HG03520 (cell line): ENCODE measurements around the gene MED12.
"Not testable (repeated sequence)": the region's sequence is repeated elsewhere in the genome, so short reads cannot be mapped to it uniquely, and the experiment has no call there.

Source experiments
- ATAC-seq: cut with Tn5 transposase; IDR thresholded peaks from one replicate; pipeline ENCODE4 v1.9.1; 2021; ENCODE audit warnings: mild to moderate bottlenecking, moderate library complexity; ENCODE audit not compliant: unreplicated experiment

MED12 gene

DNA sequence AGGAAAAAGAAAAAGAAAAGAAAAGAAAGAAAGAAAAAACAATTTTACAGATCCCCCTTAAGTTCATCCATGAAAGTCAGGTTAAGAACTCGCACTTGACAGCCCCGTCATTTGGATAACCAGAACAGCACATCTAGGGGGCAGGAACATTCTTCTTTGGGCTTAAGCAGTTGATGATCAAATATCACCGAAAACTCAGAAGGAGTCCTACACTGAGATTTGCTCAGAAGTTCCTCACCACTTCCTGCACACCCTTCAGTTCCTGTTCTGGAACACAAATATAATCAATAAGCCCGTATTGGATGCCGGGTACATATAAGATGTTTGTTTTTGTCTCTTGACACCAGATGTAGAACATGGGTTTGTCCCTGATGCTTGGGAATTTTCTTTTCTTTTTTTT lies 40.9 kb downstream of the MED12 start:
- no peak for ATAC-seq

DNA sequence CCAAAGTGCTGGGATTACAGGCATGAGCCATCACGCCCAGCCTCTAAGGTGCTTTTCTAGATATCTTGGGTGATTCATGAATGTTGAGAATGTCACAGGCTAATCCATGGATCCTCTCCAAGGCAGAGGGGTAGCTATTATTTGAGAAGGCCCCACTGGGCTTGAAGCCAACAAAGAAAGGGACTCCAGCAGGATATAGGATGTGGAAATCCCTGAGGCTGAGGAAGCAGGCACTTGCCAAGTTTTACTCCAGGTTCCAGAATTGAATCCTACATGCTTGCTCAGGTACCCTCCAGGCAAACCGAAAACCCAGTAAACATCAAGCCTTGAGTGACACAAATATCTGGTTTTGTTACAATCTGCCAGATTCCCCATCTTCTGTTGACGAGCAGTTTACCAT lies 42.1 kb downstream of the MED12 start:
- ATAC-seq: no peak

DNA sequence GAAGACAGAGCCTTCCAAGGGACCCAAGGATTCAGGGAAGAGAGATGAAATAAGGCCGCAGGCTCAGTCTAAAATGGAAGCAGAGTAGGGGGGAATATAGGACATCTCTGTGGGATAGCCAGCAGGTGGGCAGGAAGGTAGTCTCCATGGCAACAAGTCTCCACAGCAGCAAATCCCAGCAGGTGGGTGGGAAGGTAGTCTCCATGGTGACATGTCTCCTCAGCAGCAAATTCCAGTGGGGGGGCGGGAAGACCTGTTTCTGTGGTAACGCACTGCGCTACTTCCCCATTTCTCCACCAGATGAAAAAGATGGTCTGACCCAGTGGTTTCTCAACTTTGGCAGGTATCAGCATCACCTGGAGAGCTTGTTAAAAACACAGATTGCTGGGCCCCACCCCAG lies 44.6 kb downstream of the MED12 start:
- ATAC-seq: no peak

DNA sequence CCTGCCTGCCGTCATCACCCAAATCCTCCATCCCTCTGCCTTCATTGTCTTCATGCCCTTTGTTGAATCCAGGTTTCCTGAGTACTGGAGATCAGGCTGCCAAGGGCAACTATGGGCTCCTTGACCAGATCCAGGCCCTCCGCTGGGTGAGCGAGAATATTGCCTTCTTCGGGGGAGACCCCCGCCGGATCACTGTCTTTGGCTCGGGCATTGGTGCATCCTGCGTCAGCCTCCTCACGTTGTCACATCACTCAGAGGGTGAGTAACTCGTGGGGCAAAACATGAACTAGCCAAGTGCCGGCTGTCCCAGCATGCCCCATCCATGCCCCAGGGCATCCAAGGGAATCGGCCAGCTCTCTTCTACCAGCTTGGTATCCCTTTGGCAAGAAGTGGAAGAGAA lies 45.7 kb downstream of the MED12 start:
- ATAC-seq: no peak

DNA sequence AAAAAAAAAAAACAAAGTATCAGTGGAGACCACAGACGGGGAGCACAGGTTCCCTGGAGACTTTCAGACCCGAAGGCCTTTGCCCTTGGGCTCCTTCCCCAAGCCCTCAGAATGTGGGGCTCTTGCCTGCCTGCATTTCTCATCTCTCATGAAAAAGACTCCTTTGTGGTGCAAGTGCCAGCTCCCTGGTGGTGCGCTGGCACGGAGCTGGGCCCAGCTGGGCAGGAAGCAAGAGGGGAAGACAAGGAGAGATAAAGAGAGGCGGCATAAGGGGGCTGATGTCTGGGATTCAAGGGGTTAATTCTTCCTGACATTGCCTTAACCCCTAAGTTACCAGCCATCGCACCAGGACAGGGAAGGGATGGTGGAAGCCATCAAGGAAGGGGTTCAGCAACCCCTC lies 48.1 kb downstream of the MED12 start:
- no peak for ATAC-seq

DNA sequence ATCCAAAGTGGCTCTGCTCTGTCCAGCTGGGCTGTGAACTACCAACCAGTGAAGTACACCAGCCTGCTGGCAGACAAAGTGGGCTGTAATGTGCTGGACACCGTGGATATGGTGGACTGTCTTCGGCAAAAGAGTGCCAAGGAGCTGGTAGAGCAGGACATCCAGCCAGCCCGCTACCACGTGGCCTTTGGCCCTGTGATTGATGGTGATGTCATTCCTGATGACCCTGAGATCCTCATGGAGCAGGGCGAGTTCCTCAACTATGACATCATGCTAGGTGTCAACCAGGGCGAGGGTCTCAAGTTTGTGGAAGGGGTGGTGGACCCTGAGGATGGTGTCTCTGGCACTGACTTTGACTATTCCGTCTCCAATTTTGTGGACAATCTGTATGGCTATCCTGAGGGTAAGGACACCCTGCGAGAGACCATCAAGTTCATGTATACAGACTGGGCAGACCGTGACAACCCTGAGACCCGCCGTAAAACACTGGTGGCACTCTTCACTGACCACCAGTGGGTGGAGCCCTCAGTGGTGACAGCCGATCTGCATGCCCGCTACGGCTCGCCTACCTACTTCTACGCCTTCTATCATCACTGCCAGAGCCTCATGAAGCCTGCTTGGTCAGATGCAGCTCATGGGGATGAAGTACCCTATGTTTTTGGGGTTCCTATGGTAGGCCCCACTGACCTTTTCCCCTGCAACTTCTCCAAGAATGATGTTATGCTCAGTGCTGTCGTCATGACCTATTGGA lies 48.8 kb downstream of the MED12 start:
- no peak for ATAC-seq

DNA sequence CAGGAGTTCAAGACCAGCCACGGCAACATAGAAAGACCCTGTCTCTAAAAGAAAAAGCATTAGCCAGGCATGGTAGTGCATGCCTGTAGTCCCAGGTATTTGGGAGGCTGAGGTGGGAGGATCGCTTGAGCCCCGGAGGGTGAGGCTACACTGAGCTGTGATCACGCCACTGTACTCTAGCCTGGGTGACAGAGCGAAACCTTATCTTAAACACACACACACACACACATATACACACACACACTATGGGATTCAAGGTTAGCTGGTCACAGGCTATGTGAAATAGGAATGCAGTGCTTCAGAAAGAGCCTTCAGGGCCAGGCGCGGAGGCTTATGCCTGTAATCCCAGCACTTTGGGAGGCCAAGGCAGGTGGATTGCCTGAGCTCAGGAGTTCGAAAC lies 49.7 kb downstream of the MED12 start:
- no peak for ATAC-seq

DNA sequence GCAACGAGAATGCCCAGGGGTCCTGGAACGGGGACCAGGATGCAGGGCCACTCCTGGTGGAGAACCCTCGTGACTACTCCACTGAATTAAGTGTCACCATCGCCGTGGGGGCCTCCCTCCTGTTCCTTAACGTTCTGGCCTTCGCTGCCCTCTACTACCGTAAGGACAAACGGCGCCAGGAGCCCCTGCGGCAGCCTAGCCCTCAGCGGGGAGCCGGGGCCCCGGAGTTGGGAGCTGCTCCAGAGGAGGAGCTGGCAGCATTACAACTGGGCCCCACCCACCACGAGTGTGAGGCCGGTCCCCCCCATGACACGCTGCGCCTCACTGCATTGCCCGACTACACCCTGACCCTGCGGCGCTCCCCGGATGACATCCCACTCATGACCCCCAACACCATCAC lies 51.2 kb downstream of the MED12 start:
- no peak for ATAC-seq

DNA sequence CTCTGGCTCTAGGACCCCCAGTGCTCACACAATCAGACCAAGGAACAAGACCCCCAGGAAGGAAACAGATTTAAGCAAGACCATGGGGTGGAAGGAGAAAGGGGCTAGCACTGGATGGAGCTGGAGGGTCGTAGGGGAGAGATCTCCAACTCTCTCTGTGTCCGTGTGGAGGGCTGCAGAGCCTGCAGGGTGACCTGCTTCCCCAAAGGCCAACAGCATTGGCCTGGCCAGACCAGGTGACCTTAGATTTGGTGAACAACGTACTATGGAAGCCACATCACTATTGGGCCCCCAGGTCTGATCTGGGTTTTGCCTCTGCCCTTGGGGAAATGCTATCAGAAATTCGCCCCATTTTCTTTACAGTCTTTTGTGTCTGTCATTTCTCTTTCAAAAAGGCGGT lies 52.3 kb downstream of the MED12 start:
- no peak for ATAC-seq

DNA sequence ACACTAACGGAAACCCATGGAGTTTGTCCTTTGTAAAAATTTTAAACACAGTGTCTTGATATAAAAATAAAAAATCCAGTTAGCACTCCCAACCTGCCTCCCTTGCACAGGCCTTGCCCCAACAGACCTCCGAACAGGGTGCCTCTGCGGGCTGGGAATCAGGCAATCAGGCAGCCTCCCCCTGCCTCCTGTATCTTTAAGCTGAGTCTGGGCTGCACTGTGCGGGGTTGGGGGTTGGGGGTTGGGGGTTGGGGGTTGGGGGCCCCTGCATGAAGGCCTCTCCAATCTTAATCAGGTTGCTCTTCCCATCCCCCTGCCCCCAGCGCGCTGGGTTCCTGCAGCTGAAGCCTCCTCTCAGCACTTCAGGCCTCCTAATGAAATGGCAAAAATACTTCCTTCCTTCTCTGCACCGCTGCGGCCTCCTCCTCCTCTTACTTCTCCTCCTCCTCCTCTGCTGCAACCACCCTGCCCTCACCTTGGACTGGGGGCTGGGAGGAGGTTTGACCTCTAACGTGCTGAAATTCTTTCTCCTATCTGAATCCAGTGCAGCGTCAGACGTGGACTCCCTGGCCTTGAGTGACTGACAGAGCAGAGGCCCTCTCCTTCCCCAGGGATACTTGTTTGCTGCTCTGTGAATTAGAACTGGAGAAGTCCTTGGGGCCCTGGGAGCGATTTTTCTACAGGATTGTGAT lies 52.9 kb downstream of the MED12 start:
- no peak for ATAC-seq

DNA sequence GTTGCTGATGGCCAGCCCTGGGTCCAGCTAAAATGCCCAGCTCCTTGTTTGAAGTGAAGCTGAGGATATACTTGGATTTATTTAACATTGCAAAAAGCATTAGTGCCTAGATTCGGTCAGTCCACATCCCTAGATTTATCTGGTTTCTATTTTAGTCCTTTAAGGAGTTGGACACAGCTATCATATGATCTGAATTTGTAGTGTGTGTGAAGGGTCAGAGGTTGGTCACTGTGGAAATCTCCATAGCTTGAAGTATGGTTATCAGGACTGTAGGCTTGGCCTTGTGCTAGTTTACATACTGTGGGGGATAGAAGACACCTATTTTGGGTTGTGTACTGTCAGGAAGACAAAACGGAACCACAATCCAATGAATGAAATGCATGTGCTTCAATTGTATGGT lies 55.0 kb downstream of the MED12 start:
- no peak for ATAC-seq

DNA sequence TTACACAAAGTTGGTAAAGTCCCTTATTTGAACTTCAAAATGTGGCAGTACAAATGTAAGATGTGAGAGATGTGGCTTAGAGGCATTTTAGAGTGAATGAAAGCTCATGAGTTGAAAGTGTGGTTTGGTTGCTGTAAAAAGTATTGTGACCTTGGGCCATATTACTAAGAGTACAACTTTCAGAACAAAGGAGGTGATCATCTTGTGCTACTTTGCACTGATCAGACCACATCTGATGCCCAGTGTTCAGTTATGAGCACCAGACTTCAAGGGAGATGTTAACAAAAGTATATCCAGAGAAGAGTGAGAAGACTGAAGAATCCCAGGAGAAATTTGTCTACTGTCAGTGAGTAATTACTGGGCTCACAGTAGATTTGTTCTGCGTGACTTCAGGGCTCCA lies 56.4 kb downstream of the MED12 start:
- ATAC-seq: no peak

DNA sequence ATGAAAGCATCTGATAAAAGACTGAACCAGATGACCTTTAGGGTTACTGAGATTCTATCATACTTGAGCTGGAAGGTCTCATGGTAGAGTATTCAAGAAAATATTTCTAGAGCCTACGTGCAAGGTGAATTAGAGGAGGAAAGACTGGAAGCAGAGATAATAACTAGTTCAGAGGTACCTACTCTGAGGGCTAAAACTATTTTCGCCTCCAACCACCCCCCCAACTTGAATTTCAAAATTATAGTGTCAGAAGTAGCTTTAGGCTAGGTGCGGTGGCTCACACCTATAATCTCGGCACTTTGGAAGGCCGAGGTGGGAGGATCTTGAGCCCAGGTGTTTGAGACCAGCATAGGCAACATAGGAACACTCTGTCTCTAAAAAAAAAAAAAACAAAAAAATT lies 57.1 kb downstream of the MED12 start:
- ATAC-seq: no peak

DNA sequence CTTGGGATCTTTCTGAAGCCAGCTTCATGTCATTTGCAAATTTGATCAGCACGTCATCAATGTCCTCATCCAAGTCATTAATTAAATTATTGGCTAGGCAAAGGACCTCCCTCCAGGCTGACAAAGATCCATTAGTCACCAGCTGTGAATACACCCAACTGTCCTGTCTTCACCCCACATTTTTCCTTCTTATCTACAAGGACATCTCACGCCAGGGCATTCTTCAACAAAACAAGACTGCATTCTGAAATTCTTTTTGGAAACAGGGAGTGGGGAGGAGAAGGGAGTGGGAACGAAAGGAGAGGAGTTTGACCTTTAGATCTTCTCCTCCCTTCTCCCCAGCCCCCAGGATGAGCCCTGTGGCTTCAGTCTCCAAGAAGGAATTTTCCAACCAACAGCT lies 58.9 kb downstream of the MED12 start:
- no peak for ATAC-seq

DNA sequence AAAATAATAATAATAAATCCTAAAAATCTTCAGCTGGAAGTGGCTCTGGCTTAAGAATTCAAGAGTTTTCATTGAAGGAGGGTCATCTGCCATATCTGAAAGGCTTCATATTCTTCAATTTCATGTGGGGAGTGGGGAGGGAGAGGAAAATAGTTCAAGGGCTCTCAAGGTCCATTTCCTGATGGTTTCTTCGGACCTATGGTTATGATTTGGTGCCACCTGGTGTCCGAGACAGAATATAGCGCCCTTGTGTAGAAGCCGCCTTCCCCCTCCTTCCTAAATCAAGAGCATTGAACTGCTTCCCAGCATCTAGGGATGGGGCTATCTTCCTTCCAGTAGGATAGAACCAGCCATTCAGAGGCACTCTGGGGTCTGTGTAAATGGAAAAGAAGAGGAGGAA lies 60.5 kb downstream of the MED12 start:
- no peak for ATAC-seq

DNA sequence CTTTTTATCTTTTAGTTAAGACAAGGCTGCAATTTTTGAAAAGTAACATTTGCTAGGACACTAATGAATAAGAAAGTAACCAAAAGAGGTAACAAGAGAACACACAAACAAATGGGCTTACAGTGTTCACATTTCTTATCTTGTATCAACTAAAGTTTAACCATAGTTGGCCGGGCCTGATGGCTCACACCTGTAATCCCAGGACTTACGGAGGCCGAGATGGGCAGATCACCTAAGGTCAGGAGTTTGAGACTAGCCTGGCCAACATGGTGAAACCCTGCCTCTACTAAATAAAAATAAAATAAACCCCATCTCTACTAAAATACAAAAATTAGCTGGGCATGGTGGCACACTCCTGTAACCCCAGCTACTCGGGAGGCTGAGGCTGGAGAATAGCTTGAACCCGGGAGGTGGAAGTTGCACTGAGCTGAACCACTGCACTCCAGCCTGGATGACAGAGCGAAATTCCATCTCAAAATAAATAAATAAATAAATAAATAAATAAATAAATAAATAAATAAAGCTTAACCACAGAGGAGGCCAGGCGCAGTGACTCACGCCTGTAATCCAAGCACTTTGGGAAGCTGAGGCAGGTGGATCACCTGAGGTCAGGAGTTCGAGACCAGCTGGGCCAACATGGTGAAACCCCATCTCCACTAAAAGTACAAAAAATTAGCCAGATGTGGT lies 62.3 kb downstream of the MED12 start:
- ATAC-seq: not testable (repeated sequence)

DNA sequence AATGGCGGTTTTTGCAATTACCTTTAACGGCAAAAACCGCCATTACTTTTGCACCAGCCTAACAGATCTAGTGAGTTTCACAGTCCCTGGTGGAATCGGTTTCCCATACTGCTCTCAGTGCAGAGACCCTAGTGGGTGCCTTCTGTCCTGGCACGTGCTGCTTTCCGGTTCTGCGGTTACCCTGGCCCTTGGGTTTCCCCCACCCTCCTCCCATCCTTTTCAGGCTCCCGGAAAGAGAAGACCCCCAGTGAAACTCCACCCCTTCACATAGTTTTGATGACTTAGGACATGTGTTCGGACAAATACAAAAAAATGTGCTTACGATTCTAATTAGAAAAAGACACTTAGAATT lies 63.1 kb downstream of the MED12 start:
- ATAC-seq: peak; percentile 17

DNA sequence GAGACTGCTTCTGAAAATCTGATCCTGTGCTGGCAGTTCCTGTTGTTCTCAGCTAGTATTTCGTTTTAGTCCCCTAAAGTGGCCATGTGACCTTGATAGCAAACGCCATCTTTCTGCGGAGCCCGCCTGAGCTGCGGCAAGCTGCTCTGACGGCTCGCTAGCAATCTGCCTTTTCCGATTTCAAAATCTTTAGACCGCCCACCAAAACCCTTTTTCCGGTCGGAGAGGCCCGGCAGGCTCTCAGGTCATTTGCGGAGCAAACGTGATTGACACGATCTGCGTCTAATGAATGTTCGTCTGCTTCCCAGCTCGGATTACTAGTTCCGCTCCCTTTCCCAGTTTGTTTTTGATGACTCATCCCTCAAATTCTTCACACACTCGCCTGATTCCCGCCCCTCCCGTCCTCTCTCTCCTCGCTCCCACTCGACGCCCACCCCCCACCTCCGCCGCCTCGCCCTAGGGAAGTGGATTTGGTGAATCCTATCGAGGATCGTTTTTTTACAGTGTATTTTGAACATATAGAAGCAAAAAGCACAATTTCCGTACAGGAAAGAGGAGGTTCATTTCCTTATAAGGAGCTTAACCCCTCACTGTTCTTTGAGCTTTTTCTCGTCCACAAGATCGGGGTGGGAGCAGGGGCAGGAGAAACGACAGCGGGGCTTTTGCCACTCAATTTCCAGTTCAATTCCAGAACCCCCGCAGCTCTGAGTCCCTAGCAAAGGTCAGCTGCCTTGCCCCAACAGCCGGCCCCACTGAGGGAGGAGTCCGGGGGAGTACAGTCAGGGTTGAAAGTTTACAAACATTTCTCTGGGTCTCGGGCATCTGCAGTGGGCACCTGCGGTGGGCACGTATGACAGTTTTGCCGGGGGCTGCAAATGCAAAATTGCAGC lies 63.8 kb downstream of the MED12 start:
- peak; percentile 86 for ATAC-seq

DNA sequence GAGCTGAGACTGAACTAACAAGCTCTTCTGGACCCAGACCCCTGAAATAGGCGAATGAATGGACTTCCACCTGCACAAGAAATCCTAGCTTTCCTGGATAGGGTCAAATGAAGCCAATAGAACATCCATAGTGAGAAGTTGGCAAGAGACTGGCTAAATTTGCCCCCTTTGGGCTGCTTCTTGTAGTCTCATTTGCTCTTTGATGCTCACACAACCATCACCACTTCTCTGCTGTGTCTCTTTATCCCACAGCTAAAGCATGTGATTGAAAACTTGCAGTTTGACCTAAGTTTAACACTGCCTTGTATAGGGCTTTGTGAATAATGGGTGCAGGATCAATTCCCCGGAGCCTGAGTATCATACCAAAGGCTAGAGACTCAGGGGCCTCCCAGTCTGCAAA lies 64.5 kb downstream of the MED12 start:
- ATAC-seq: no peak

DNA sequence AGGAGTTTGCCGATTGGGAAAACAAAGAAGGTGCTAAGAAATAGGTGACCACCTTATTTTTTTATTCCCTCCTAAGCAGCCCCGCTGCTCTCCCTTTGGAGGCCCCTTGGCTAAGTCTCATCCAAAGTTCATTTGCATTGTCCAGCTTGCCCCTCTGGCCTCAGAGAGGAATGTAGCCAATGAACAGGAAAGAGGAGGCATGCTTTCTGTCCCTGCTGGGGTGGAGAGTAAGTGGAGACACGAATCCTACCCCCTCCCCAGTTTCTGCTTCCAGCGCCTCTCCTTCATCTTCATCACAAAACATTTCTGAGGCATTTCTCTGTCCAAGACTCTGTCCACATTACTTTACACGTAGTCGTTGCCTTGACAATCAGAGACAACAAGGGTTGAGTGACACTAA lies 64.9 kb downstream of the MED12 start:
- no peak for ATAC-seq

DNA sequence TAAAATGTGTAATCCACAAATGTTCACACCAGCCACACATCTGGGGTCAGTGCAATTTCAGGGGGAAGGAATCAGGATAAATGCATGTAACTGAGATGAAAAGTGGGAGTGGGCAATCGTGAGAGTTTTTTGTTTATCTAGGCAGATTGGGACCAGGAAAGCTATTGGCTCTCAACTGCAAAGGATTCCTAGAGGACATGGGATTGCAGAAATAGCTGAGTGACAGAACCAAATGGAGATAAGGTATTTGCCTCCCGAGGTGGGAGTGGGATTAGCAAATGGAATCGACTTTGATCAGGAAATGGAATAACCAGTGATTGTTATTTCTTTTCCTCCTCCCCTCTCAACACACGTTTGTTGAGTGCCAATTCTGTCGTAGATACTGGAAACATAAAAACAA lies 65.7 kb downstream of the MED12 start:
- no peak for ATAC-seq
